Neuronal stem cell (in vitro differentiated cells): ENCODE measurements around the gene TCF4.
A peak's percentile ranks its signal among the peaks of the same experiment; 100 is the strongest.

Source experiments
- DNase-seq: peaks from one replicate; pipeline ENCODE4 v3.0.0-alpha.2; 2013; ENCODE audit warnings: low spot score
- H2AFZ ChIP-seq: one replicate; pipeline ENCODE4 v1.6.1; 2013; ENCODE audit warnings: mild to moderate bottlenecking, low read length, inconsistent platforms
- H2AK5ac ChIP-seq: 2 replicates; pipeline ENCODE4 v1.6.1; 2013; ENCODE audit warnings: low read depth, mild to moderate bottlenecking, inconsistent platforms, low read length, moderate library complexity, mixed read lengths
- H2BK120ac ChIP-seq: 2 replicates; pipeline ENCODE4 v1.6.1; 2013; ENCODE audit warnings: low read depth, mild to moderate bottlenecking, inconsistent platforms, low read length, moderate library complexity, mixed read lengths
- H2BK12ac ChIP-seq: one replicate; pipeline ENCODE4 v1.6.1; 2013; ENCODE audit warnings: low read length, inconsistent platforms
- H2BK15ac ChIP-seq: 2 replicates; pipeline ENCODE4 v1.6.1; 2013; ENCODE audit warnings: mild to moderate bottlenecking, low read length, inconsistent platforms, mixed read lengths
- H2BK5ac ChIP-seq: one replicate; pipeline ENCODE4 v1.6.1; 2013; ENCODE audit warnings: inconsistent platforms, mild to moderate bottlenecking, low read length, moderate library complexity
- H3K14ac ChIP-seq: one replicate; pipeline ENCODE4 v1.6.1; 2013; ENCODE audit warnings: low read length, inconsistent platforms
- H3K18ac ChIP-seq: 2 replicates; pipeline ENCODE4 v1.6.1; 2013; ENCODE audit warnings: low read length, inconsistent platforms
- H3K23ac ChIP-seq: 2 replicates; pipeline ENCODE4 v1.6.1; 2013; ENCODE audit warnings: low read depth, mild to moderate bottlenecking, mixed read lengths, low read length, inconsistent platforms; ENCODE audit not compliant: poor library complexity
- H3K27ac ChIP-seq: replicated peaks from 3 replicates; pipeline ENCODE4 v1.5.1; 2013; ENCODE audit warnings: low read length, inconsistent platforms
- H3K27me3 ChIP-seq, 3 experiments: 2 replicates each; pipeline ENCODE4 v1.6.1; 2013; ENCODE audit warnings: low read length in 3 of 3, mild to moderate bottlenecking in 2 of 3, inconsistent platforms in 1 of 3, low read depth in 1 of 3, mixed read lengths in 1 of 3, moderate library complexity in 1 of 3; ENCODE audit not compliant: control insufficient read depth in 3 of 3, insufficient read depth in 3 of 3
- H3K36me3 ChIP-seq, 2 donors: replicated peaks in 1 of 2; 2 replicates each; pipeline ENCODE4 v1.6.1; 2013; ENCODE audit warnings: low read length in 2 of 2; ENCODE audit not compliant: control insufficient read depth in 2 of 2, insufficient read depth in 2 of 2
- H3K4ac ChIP-seq: 2 replicates; pipeline ENCODE4 v1.6.1; 2013; ENCODE audit warnings: inconsistent platforms, mild to moderate bottlenecking, low read length, moderate library complexity
- H3K4me1 ChIP-seq, 2 donors: 1 replicate in 1 of 2; 2 replicates in 1 of 2; pipeline ENCODE4 v1.6.1; 2013; ENCODE audit warnings: low read length in 2 of 2, low read depth in 1 of 2; ENCODE audit not compliant: control insufficient read depth in 2 of 2, insufficient read depth in 1 of 2
- H3K4me2 ChIP-seq: one replicate; pipeline ENCODE4 v1.6.1; 2013; ENCODE audit warnings: mild to moderate bottlenecking, low read length, inconsistent platforms; ENCODE audit not compliant: insufficient read depth, poor library complexity, severe bottlenecking
- H3K4me3 ChIP-seq, 2 donors: 2 replicates each; pipeline ENCODE4 v1.5.1; 2013; ENCODE audit warnings: low read length in 2 of 2, mild to moderate bottlenecking in 2 of 2, inconsistent platforms in 1 of 2, moderate library complexity in 1 of 2
- H3K79me1 ChIP-seq: one replicate; pipeline ENCODE4 v1.6.1; 2013; ENCODE audit warnings: low read depth, mild to moderate bottlenecking, inconsistent platforms, low read length, moderate library complexity
- H3K9ac ChIP-seq: one replicate; pipeline ENCODE4 v1.6.1; 2013; ENCODE audit warnings: mild to moderate bottlenecking, low read depth, low read length, inconsistent platforms; ENCODE audit not compliant: poor library complexity
- H3K9me3 ChIP-seq, 2 donors: replicated peaks in 1 of 2; 2 replicates each; pipeline versions ENCODE3 to v1.6.1; 2013; ENCODE audit warnings: low read length in 2 of 2, mild to moderate bottlenecking in 2 of 2, inconsistent platforms in 1 of 2, low read depth in 1 of 2, mixed read lengths in 1 of 2, moderate library complexity in 1 of 2; ENCODE audit not compliant: control insufficient read depth in 2 of 2, insufficient read depth in 1 of 2
- H4K8ac ChIP-seq: one replicate; pipeline ENCODE4 v1.6.1; 2013; ENCODE audit warnings: low read depth, mild to moderate bottlenecking, inconsistent platforms, low read length, moderate library complexity
- H4K91ac ChIP-seq: one replicate; pipeline ENCODE4 v1.6.1; 2013; ENCODE audit warnings: low read length, low read depth, mild to moderate bottlenecking, inconsistent platforms; ENCODE audit not compliant: poor library complexity
- WGBS, 2 donors: extraction: QIAGEN DNeasy Blood & Tissue Kit; methylation state at CpG; one replicate each; pipeline ENCODE4 v1.1.7; 2013; ENCODE audit warnings: missing lambda C conversion rate in 2 of 2, mixed read lengths in 1 of 2; ENCODE audit not compliant: insufficient read length in 2 of 2, insufficient replicate concordance in 1 of 2; ENCODE audit errors: extremely low coverage in 2 of 2; 5-methylcytosine and 5-hydroxymethylcytosine counted together

Gene TCF4

GRCh38 chr18:55314615-55315237, 273.3 kb downstream of the TCF4 start:
- H3K4me1 ChIP-seq = peaks cover 14 to 23% of the 10 kb centered on the region in 2 donors
- H3K18ac ChIP-seq = no peak overlapping the region
- H3K27me3 ChIP-seq = peaks cover 0 to 6% (median 0%) of the 10 kb centered on the region in 3 experiments
- no peak overlapping the region for H2BK12ac ChIP-seq
- H3K36me3 ChIP-seq = no peaks in the 10 kb centered on the region
- no peak overlapping the region for H2BK5ac ChIP-seq
- no peaks in the 10 kb centered on the region for H3K79me1 ChIP-seq
- H3K4ac ChIP-seq = no peak overlapping the region
- H3K4me3 ChIP-seq = no peak overlapping the region
- H3K23ac ChIP-seq = no peak overlapping the region
- peak; percentile 52 for DNase-seq
- H4K8ac ChIP-seq = no peak overlapping the region
- no peak overlapping the region for H2BK120ac ChIP-seq
- peak overlapping the region; percentile 89 for H3K27ac ChIP-seq
- no peak overlapping the region for H3K14ac ChIP-seq
- no peak overlapping the region for H2BK15ac ChIP-seq
- no peak overlapping the region for H2AFZ ChIP-seq
- no peak overlapping the region for H2AK5ac ChIP-seq
- no peak overlapping the region for H3K9ac ChIP-seq
- no peak overlapping the region for H3K4me2 ChIP-seq
- no peak overlapping the region for H4K91ac ChIP-seq
- H3K9me3 ChIP-seq = no peaks in the 10 kb centered on the region

DNA sequence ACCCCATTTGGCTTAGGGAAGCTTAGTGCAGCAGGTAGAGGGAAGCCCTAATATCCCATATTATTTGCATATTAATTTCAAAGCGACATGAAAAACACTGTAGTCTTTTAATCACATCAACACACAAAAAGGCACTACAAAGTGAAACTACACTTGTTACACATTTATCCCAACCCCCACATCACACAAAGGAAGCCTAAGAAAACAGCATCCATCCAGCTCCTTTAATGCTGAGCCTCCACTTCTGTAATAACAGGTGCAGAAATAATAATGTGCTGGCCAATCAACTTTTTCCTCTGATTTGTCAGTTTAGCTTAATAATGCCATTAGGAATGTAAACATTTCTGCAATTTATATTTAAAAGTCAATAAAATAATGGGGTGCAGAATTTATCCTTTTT, 274.0 kb downstream of the TCF4 start:
- Histone ChIP-seq H2BK12ac (no peak overlapping the region), H2BK15ac (no peak overlapping the region), H4K91ac (no peak overlapping the region), H3K18ac (no peak overlapping the region), H2AFZ (no peak overlapping the region), H3K9me3 (no peaks in the 10 kb centered on the region), H3K14ac (no peak overlapping the region), H3K36me3 (no peaks in the 10 kb centered on the region), H3K27ac (peak overlapping the region; percentile 84), H3K27me3 (peaks cover 0 to 6% (median 0%) of the 10 kb centered on the region in 3 experiments), H2AK5ac (no peak overlapping the region), H3K4ac (no peak overlapping the region), H3K79me1 (no peaks in the 10 kb centered on the region), H2BK5ac (no peak overlapping the region), H3K4me2 (no peak overlapping the region), H4K8ac (no peak overlapping the region), H2BK120ac (no peak overlapping the region), H3K23ac (no peak overlapping the region), H3K9ac (no peak overlapping the region), H3K4me1 (peaks cover 11 to 21% of the 10 kb centered on the region in 2 donors), H3K4me3 (no peak overlapping the region)
- no peak for DNase-seq
- no CpG with 5 or more reads among the region's 1 CpG for WGBS, 2 donors

GRCh38 chr18:55310863-55311262, 277.1 kb downstream of the TCF4 start:
- Histone ChIP-seq H2AFZ (no peak overlapping the region), H2BK5ac (no peak overlapping the region), H3K18ac (no peak overlapping the region), H3K27me3 (no peaks in the 10 kb centered on the region), H4K91ac (no peak overlapping the region), H4K8ac (no peak overlapping the region), H3K9me3 (no peaks in the 10 kb centered on the region), H3K9ac (no peak overlapping the region), H3K14ac (no peak overlapping the region), H2BK120ac (no peak overlapping the region), H3K36me3 (no peaks in the 10 kb centered on the region), H3K4me2 (no peak overlapping the region), H2AK5ac (no peak overlapping the region), H2BK15ac (no peak overlapping the region), H2BK12ac (no peak overlapping the region), H3K4me3 (no peak overlapping the region), H3K23ac (no peak overlapping the region), H3K79me1 (no peaks in the 10 kb centered on the region), H3K4me1 (peaks cover 7 to 16% of the 10 kb centered on the region in 2 donors), H3K4ac (no peak overlapping the region), H3K27ac (no peak overlapping the region)
- no CpG with 5 or more reads among the region's 2 CpGs for WGBS, 2 donors
- DNase-seq = no peak

DNA sequence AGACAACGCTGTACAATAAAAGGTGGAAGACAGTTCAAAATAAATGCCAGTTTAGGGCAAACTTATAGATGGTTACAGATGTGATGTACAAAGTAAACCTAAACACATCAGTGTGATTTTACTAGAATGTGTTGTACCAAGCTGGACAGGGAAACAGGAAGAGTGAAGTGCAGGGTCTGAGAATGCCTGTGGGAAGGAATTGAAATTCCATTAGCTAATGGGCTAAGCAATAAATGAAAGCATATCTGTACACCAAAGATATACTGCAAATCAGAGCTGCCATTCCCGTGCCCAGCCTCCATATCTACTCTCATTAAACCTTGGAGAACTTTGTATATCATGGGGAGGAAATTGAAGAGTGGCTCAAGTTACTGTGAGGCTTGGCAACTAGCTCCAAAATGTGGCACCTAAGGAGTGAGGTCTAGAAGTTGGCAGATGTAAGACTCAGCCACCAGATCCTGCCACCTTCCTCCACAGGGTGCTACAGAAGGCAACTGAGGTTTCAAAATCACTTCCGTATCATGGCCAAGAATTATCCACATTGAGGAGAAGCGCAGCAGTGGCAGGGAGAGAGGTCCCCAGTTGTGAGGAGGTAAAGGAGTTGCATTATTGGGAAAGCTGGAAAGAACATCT, 277.8 kb downstream of the TCF4 start:
- no peak for DNase-seq
- Histone ChIP-seq H3K36me3 (no peaks in the 10 kb centered on the region), H3K79me1 (no peaks in the 10 kb centered on the region), H3K9me3 (no peaks in the 10 kb centered on the region), H2AFZ (no peak overlapping the region), H2BK12ac (no peak overlapping the region), H4K91ac (no peak overlapping the region), H3K4me1 (peaks cover 7 to 13% of the 10 kb centered on the region in 2 donors), H3K4ac (no peak overlapping the region), H3K4me2 (no peak overlapping the region), H4K8ac (no peak overlapping the region), H2BK15ac (no peak overlapping the region), H3K27me3 (no peaks in the 10 kb centered on the region), H3K9ac (no peak overlapping the region), H3K4me3 (no peak overlapping the region), H3K27ac (no peak overlapping the region), H2AK5ac (no peak overlapping the region), H3K18ac (no peak overlapping the region), H2BK5ac (no peak overlapping the region), H3K23ac (no peak overlapping the region), H3K14ac (no peak overlapping the region), H2BK120ac (no peak overlapping the region)
- no CpG with 5 or more reads among the region's 4 CpGs for WGBS, 2 donors
